HL-60 (cell line): ENCODE data around the gene ARRDC4.
"Not testable (repeated sequence)": the region's sequence is repeated elsewhere in the genome, so short reads cannot be mapped to it uniquely, and the experiment has no call there.

ENCODE experiments used
- POLR2AphosphoS5 ChIP-seq: IDR thresholded peaks from 2 replicates; pipeline ENCODE4 v1.6.1; 2012; ENCODE audit warnings: low read depth
- SPI1 ChIP-seq: IDR thresholded peaks from 2 replicates; pipeline ENCODE4 v1.6.1; 2012; ENCODE audit warnings: low read depth, mild to moderate bottlenecking, borderline replicate concordance
- TF ChIP-seq, protein P1 (sequence below): IDR thresholded peaks from one replicate; pipeline ENCODE4 v1.5.1; 2011; ENCODE audit warnings: low read length, control low read depth, inconsistent platforms; ENCODE audit not compliant: insufficient read depth

DNA sequence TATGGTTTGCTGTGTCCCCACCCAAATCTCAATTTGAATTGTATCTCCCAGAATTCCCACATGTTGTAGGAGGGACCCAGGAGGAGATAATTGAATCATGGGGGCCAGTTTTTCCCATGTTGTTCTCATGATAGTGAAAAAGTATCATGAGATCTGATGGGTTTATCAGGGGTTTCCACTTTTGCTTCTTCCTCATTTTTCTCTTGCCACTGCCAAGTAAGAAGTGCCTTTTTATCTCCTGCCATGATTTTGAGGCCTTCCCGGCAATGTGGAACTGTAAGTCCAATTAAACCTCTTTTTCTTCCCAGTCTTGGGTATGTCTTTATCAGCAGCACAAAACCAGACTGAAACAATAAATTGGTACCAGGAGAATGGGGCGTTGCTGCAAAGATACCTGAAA is 25.5 kb downstream of the ARRDC4 start:
- TF ChIP-seq, protein P1, sequence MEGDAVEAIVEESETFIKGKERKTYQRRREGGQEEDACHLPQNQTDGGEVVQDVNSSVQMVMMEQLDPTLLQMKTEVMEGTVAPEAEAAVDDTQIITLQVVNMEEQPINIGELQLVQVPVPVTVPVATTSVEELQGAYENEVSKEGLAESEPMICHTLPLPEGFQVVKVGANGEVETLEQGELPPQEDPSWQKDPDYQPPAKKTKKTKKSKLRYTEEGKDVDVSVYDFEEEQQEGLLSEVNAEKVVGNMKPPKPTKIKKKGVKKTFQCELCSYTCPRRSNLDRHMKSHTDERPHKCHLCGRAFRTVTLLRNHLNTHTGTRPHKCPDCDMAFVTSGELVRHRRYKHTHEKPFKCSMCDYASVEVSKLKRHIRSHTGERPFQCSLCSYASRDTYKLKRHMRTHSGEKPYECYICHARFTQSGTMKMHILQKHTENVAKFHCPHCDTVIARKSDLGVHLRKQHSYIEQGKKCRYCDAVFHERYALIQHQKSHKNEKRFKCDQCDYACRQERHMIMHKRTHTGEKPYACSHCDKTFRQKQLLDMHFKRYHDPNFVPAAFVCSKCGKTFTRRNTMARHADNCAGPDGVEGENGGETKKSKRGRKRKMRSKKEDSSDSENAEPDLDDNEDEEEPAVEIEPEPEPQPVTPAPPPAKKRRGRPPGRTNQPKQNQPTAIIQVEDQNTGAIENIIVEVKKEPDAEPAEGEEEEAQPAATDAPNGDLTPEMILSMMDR, result not testable (repeated sequence)
- TF ChIP-seq POLR2AphosphoS5, SPI1: not testable (repeated sequence)
